ENCODE data around the gene OR51L1.
"Not testable (repeated sequence)": the region's sequence is repeated elsewhere in the genome, so short reads cannot be mapped to it uniquely, and the experiment has no call there.

OR51L1 gene, protein sequence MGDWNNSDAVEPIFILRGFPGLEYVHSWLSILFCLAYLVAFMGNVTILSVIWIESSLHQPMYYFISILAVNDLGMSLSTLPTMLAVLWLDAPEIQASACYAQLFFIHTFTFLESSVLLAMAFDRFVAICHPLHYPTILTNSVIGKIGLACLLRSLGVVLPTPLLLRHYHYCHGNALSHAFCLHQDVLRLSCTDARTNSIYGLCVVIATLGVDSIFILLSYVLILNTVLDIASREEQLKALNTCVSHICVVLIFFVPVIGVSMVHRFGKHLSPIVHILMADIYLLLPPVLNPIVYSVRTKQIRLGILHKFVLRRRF

DNA sequence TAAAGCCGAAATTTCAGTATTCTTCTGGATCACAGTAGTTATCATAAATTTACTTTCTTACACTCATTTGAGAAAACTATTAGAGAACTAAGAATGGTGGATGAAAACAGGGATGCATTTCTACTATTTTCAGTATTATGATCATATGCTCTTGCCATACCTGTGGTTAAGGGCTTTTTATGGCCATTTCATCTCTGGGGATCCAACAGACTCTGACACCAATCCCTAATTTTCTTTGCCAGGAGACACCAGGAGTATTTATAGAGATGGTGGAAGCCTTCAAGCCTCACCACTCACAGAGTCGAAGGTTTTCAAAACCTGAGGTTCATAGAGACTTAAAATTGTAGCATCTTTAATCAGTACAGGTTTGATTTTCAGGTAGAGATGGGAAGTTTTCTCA lies at the start of gene OR51L1:
Gene OR51L1, plus strand, starts transcription at position 301 of the 400 bp plus-strand sequence. CDS start 4,132 bp downstream, outside the sequence.
- DNase-seq, result no peak

DNA sequence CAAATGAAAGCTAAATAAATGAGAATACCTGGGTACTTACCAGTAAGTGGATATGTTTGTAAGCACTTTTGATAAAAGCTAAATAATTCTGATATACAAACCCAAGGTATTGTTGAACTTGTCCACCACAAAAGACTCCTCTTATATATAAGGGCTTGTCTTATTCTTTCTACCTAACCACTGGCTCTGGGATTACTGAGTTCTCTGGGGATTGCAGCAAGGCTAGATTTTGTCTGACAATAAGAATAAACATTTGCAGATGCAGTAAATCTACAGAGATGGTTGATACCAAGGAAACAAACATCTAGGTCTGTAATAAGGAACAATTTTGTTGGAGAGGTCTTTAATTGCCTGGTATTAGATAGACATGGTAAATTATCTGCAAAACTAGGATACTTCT lies 47.1 kb upstream of the OR51L1 start, which contains the start of gene OR51A4:
Gene OR51A4, minus strand, starts transcription at position 101 of the 400 bp plus-strand sequence. CDS start 505 bp downstream, outside the sequence.
- no peak for DNase-seq

- not testable (repeated sequence) for DNase-seq
Observed at GRCh38 chr11:4955613-4956012, 39.0 kb upstream of the OR51L1 start, which contains the start of gene OR51A2. OR51A2 (minus strand) TSS chr11:4955713; CDS start chr11:4955713, 0 bp downstream.

- DNase-seq, result no peak
Observed at GRCh38 chr11:4957396-4957795, 37.3 kb upstream of the OR51L1 start.

DNA sequence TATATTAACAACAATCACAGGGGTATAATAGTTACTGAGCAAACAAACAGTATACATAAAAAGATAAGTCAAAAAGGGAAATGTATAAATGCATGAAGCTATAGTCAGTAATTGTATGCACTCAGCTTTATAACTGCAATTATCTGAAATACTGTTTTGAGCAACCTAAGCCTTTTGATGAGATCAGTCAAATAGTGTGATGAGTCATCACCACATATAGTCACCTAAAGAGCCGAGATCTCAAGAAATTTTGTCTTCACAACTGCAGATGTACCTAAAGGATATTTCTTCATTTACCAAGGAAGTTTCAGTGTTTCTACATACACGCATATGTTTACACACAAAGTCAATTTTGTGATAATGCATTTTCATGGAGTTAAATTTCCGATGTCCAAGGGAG lies 33.8 kb upstream of the OR51L1 start:
- no peak for DNase-seq

DNA sequence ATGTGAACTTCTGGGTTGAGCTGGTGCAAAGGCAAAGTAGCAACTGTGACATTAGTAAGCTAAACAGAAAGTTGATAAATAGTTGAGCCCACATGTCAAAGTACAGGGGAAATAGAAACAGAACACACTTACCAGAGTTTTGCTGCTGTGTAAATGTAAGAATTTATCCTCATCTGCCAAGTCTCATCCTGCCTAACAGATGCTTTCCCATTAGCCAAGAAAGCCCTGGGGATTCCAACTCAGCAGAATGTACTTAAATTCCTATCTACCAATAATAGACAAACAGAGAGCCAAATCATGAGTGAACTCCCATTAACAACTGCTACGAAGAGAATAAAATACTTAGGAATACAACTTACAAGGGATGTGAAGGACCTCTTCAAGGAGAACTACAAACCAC lies 31.8 kb upstream of the OR51L1 start:
- DNase-seq, result no peak

GRCh38 chr11:4975436-4975835 lies 19.2 kb upstream of the OR51L1 start:
- DNase-seq, result no peak

DNA sequence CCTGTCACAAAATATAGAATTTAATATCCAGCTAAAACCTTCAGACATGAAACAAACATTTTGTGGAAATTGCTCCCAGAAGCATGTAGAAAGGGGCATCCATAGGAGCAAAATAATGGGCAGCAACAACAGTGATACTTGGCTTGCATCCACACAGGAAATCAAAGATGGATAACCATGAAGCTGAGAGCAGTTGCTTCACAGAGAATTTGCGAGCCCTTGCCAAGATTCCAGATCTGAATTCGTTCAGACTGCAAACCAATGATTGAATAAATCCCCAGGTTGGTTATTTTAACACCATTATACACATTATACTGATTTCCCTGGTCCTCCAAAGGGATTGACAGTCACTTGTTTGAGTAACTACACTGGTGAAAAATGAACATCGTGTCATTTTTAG lies 15.6 kb upstream of the OR51L1 start:
- no peak for DNase-seq

DNA sequence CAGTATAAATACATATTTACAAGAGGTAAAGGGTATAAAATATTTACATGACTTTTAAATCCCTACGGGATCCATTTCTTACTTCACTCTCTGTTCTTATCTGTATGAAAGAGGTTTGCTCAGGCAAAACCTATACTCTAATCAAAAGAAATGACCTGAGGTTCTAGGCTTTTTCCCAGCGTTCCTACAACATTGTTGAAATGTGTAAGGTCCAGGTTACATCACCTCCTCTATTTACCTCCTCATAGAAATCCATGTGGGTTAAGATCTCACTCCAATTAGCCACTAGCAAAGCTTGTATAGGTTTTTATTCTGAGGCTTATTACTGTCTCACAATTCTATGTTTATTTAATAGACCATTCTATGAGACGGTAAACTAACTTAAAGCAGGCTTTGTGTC lies 12.0 kb upstream of the OR51L1 start:
- no peak for DNase-seq

- DNase-seq, result no peak
Observed at GRCh38 chr11:4983841-4984240, 10.8 kb upstream of the OR51L1 start.

DNA sequence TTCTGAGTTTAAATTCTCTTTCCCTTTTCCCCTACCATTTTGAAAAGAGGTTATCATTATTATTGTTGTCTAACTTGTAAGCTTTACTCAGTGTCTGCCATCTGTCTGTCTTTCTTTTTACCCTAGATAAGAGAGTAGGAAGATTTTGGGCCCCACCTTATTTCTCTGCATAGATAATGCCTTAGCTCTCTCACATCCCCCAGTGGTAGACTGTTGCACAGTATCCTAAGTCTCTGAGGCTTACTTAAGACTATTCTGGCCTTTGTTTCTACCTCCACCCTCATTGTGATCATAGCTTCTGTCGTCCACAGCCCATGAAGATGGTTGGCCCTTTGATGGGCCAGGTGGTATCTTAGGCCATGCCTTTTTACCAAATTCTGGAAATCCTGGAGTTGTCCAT lies 3.6 kb upstream of the OR51L1 start:
- DNase-seq, result no peak

- DNase-seq, result peak; percentile 68
Observed at GRCh38 chr11:5004424-5005274, 10.0 kb downstream of the OR51L1 start.

DNA sequence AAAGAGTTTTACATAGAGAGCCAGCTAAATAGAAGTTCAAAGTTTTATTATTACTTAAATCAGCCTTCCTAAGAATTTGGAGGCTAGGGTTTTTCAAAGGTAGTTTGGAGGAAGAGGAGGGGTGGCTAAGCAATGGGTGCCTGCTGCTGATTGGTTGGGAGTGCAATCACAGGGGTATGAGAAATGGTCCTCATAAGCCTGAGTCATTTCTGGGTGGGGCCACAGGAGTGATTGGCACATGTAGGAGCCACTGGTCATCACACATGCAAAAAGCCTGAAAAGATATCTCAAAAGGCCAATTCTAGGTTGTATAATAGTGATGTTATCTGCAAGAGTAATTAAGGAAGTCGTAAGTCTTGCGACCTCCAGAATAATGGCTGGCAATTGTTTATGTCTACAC lies 12.9 kb downstream of the OR51L1 start:
- DNase-seq, result no peak

DNA sequence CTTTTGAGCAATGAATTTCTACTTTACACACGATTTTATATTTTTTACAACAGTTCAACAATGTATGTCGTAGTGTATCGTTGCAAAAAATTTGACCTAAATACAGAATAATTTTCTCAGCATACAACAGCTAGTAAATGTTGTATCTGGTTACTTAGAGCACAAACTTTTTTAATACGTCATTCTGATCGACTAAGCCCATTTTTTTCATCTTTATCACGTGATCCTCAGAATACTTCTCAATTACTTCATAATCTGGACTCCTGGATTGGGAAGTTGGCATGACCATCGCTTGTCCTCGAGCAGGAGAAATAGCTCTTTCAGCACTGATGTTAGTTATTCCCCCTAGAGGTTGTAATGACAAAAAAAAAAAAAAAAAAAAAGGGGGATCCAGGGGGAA lies 16.6 kb downstream of the OR51L1 start:
- DNase-seq, result no peak

- no peak for DNase-seq
Observed at GRCh38 chr11:5013012-5013411, 18.4 kb downstream of the OR51L1 start.

DNA sequence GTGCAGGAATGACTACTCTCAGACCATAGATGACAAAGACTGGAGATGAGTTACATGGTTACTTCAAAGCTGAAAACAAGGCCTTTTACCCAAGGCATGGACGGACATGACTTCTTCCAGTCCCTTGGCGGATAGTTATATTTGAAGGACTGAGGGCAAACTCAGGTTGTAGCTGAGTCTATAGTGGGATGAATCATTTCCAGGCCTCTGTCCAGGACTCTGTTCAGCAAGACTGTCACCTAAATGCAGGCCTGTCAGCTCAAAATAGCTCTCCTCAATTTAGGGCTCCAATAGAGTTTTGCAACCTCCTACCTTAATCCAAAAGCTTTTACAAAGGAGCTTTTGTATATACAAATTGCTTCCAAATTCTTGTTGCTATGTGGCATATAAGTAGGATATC lies 27.3 kb downstream of the OR51L1 start:
- DNase-seq, result no peak

DNA sequence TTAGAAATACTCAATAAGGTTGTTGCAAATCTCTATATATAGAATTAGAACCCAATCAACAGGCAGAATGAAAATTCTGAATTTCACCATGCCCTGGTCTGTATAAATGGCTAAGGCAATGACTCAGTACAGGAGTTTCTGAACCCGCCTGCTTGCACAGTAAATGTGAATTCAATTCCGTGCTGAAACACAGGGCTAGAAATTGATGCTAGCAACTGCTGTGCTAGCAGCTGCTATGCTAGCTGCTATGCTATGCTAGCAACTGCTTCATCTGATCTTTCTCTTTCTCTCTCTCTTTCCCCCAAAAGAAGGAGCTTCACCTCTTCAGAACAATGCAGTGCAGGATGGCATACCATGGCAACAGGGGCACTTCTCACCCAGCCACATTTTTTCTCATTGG lies 42.0 kb downstream of the OR51L1 start:
- DNase-seq, result no peak

DNA sequence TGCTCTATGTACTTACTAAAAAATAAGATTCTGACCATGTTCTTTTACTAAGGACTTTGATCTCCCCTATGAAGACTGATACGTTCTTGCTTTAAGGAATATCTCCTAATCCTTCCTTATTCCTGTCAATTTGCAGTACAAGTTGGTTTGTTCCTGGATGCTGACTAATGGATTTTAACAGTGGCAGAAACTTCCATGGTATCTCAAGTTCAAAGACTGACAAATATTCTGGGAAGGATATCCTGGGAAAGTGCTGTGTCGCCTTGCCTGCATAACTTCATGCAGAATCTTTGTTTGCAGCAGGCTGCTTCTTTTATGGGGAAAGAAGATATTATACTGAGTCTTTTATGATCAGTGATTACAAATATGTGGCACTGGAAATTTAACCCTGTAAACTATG lies 43.3 kb downstream of the OR51L1 start:
- no peak for DNase-seq

- DNase-seq, result no peak
Observed at GRCh38 chr11:5038341-5038740, 43.7 kb downstream of the OR51L1 start.

DNA sequence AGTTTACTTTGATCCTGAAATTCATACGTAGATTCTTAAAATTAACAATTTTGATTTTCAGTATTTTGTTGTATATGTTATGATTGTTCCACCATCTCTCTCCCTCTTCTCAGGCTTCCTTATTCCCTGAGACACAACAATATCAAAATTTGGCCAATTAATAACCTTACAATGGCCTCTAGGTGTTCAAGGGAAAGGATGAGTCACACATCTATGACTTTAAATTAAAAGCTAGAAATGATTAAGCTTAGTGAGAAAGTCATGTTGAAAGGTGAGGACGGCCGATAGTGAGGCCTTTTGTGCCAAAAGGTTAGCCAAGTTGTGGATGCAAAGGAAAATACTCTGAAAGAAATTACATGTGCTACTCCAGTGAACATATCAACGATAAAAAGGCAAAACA lies 46.2 kb downstream of the OR51L1 start:
- no peak for DNase-seq

- DNase-seq, result no peak
Observed at GRCh38 chr11:5042091-5042490, 47.4 kb downstream of the OR51L1 start.

DNA sequence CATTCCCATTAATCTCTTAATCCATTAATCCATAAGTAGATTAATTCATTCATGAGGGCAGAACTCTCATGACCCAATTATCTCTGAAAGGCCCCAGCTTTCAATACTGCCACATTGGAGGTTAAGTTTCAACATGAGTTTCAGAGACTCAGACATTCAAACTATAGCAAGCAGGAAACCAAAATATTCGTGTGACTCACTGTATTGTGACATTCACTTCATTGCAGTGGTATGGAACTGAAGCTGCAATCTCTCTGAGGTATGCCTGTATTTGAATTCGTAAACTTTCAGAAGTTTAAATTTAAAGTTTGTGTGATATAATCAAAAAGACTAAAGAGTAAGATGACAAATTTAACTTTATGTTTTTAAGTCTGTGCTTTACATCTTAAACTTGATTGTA lies 48.7 kb downstream of the OR51L1 start:
- DNase-seq, result no peak

- DNase-seq, result no peak
Observed at GRCh38 chr11:5046226-5046625, 51.6 kb downstream of the OR51L1 start, which contains the start of gene OR52J3. OR52J3 (plus strand) TSS chr11:5046526; CDS start chr11:5046526, 0 bp downstream.

DNA sequence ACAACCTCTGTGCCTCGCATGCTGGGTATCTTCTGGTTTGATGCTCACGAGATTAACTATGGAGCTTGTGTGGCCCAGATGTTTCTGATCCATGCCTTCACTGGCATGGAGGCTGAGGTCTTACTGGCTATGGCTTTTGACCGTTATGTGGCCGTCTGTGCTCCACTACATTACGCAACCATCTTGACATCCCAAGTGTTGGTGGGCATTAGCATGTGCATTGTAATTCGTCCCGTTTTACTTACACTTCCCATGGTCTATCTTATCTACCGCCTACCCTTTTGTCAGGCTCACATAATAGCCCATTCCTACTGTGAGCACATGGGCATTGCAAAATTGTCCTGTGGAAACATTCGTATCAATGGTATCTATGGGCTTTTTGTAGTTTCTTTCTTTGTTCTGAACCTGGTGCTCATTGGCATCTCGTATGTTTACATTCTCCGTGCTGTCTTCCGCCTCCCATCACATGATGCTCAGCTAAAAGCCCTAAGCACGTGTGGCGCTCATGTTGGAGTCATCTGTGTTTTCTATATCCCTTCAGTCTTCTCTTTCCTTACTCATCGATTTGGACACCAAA lies 52.2 kb downstream of the OR51L1 start:
- DNase-seq, result no peak

All from NCI-H2029 (cell line).